Lower leg skin (tissue), 3 donors: ENCODE measurements around the gene PRLR.

Experiments
- POLR2A ChIP-seq, 2 donors: fragments of 450-650 bp; IDR thresholded peaks; one replicate each; pipeline ENCODE4 v1.6.1; 2016 to 2017; ENCODE audit warnings: antibody characterized with exemption in 2 of 2, mild to moderate bottlenecking in 1 of 2, moderate library complexity in 1 of 2
- TF ChIP-seq, protein P1 (sequence below), 3 donors: fragments of 450-650 bp; IDR thresholded peaks; one replicate each; pipeline ENCODE4 v1.5.1; 2016; ENCODE audit warnings: antibody characterized with exemption in 3 of 3, mild to moderate bottlenecking in 3 of 3, moderate library complexity in 2 of 3

DNA sequence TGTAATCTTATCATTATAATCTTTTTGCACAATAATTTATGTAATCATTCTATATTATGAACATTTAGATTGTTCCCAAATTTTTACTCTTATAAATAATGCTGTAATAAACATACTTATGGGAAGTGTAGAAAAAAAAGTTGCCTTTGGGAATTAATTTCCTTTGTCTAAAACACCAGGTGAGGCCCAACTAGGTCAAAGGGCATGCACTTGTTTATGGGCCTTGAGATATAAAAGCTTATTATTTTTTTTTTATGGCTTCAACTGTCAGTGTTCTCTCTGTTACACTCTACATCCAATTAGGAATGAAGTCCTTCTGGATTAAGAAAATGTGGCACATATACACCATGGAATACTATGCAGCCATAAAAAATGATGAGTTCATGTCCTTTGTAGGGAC is 6.5 kb upstream of the PRLR start:
- TF ChIP-seq, protein P1, sequence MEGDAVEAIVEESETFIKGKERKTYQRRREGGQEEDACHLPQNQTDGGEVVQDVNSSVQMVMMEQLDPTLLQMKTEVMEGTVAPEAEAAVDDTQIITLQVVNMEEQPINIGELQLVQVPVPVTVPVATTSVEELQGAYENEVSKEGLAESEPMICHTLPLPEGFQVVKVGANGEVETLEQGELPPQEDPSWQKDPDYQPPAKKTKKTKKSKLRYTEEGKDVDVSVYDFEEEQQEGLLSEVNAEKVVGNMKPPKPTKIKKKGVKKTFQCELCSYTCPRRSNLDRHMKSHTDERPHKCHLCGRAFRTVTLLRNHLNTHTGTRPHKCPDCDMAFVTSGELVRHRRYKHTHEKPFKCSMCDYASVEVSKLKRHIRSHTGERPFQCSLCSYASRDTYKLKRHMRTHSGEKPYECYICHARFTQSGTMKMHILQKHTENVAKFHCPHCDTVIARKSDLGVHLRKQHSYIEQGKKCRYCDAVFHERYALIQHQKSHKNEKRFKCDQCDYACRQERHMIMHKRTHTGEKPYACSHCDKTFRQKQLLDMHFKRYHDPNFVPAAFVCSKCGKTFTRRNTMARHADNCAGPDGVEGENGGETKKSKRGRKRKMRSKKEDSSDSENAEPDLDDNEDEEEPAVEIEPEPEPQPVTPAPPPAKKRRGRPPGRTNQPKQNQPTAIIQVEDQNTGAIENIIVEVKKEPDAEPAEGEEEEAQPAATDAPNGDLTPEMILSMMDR (IDR thresholded peaks at IDR 0.05): no peak
- TF ChIP-seq POLR2A (IDR thresholded peaks at IDR 0.05): no peak
